ENCODE data around the gene PPP3CA. TPM values are rescaled to one million over a fixed set of nuclear protein-coding genes. Genes with fewer than 3 reads are reported as not detected.

The PPP3CA gene
- total RNA-seq, 4 donors from 2014 or later, result 19.0 to 39.6 (median 20.3) TPM

GRCh38 chr4:101230801-101231426 lies 116.4 kb downstream of the PPP3CA start:
- Histone ChIP-seq H3K36me3 (no peaks in the 10 kb centered on the region), H3K9me3 (no peaks in the 10 kb centered on the region), H3K4me1 (no peaks in the 10 kb centered on the region), H3K27ac (no peak overlapping the region), H3K27me3 (no peaks in the 10 kb centered on the region), H3K4me3 (no peak overlapping the region)
- DNase-seq, result no peak
- TF ChIP-seq CTCF (IDR thresholded peaks at IDR 0.05), result no peak

GRCh38 chr4:101229116-101229515 lies 118.2 kb downstream of the PPP3CA start:
- Histone ChIP-seq H3K36me3 (no peaks in the 10 kb centered on the region), H3K4me3 (no peak overlapping the region), H3K9me3 (no peaks in the 10 kb centered on the region), H3K27ac (no peak overlapping the region), H3K27me3 (no peaks in the 10 kb centered on the region), H3K4me1 (no peaks in the 10 kb centered on the region)
- no peak for DNase-seq
- TF ChIP-seq CTCF (IDR thresholded peaks at IDR 0.05) (no peak), POLR2A (IDR thresholded peaks at IDR 0.05) (no peak)

- no peak overlapping the region for H3K4me3 ChIP-seq
- no peak overlapping the region for H3K27ac ChIP-seq
- H3K27me3 ChIP-seq, result no peaks in the 10 kb centered on the region
- no peaks in the 10 kb centered on the region for H3K9me3 ChIP-seq
- TF ChIP-seq CTCF (IDR thresholded peaks at IDR 0.05) (no peak), POLR2A (IDR thresholded peaks at IDR 0.05) (no peak)
- H3K36me3 ChIP-seq, result no peaks in the 10 kb centered on the region
- no peak for DNase-seq
- H3K4me1 ChIP-seq, result no peaks in the 10 kb centered on the region
Observed at GRCh38 chr4:101227715-101228114, 119.6 kb downstream of the PPP3CA start.

GRCh38 chr4:101224358-101225218 lies 122.7 kb downstream of the PPP3CA start:
- Histone ChIP-seq H3K4me3 (no peak overlapping the region), H3K9me3 (no peaks in the 10 kb centered on the region), H3K4me1 (peaks cover 0 to 19% (median 0%) of the 10 kb centered on the region in 4 donors), H3K27ac (no peak overlapping the region), H3K36me3 (no peaks in the 10 kb centered on the region), H3K27me3 (no peaks in the 10 kb centered on the region)
- DNase-seq, result no peak
- TF ChIP-seq CTCF (IDR thresholded peaks at IDR 0.05), result no peak
- TF ChIP-seq POLR2A (IDR thresholded peaks at IDR 0.05), result no peak

GRCh38 chr4:101222156-101222845 lies 125.0 kb downstream of the PPP3CA start:
- H3K4me1 ChIP-seq, result peaks cover 0 to 19% (median 0%) of the 10 kb centered on the region in 4 donors
- no peaks in the 10 kb centered on the region for H3K9me3 ChIP-seq
- TF ChIP-seq CTCF (IDR thresholded peaks at IDR 0.05) (no peak), POLR2A (IDR thresholded peaks at IDR 0.05) (no peak)

More at GRCh38 chr4:101222156-101222845, 125.0 kb downstream of the PPP3CA start:
- Histone ChIP-seq H3K4me3 (no peak overlapping the region), H3K27ac (no peak overlapping the region), H3K36me3 (no peaks in the 10 kb centered on the region), H3K27me3 (no peaks in the 10 kb centered on the region)
- no peak for DNase-seq

Data from Peyer's patch (tissue), 4 donors.